PC-9 (cell line): ENCODE measurements around the gene PROSER2.

Source experiments
- CTCF ChIP-seq: fragments of 200-600 bp; sonication (generic); conservative IDR thresholded peaks from 2 replicates; pipeline ENCODE4 v1.6.1; 2017; ENCODE audit warnings: mixed run types, antibody characterized with exemption, mild to moderate bottlenecking, moderate library complexity
- EZH2 ChIP-seq: fragments of 200-600 bp; sonication (generic); IDR thresholded peaks from 2 replicates; pipeline ENCODE4 v1.8.0; 2017; ENCODE audit warnings: antibody characterized with exemption, low read depth

- TF ChIP-seq CTCF (no peak), EZH2 (no peak)
These were observed 35.8 kb upstream of the PROSER2 start for GRCh38 chr10:11787374-11787773.
